NCI-H2196 treated with DMSO at 0.1 percent for 48 hours (cell line): Measurements from ENCODE around the gene GPSM3.

Experiments
- DNase-seq: peaks from one replicate; lab custom pipeline; 2025; ENCODE audit not compliant: unreplicated experiment; lab: John Stamatoyannopoulos, UW

GPSM3 gene

DNA sequence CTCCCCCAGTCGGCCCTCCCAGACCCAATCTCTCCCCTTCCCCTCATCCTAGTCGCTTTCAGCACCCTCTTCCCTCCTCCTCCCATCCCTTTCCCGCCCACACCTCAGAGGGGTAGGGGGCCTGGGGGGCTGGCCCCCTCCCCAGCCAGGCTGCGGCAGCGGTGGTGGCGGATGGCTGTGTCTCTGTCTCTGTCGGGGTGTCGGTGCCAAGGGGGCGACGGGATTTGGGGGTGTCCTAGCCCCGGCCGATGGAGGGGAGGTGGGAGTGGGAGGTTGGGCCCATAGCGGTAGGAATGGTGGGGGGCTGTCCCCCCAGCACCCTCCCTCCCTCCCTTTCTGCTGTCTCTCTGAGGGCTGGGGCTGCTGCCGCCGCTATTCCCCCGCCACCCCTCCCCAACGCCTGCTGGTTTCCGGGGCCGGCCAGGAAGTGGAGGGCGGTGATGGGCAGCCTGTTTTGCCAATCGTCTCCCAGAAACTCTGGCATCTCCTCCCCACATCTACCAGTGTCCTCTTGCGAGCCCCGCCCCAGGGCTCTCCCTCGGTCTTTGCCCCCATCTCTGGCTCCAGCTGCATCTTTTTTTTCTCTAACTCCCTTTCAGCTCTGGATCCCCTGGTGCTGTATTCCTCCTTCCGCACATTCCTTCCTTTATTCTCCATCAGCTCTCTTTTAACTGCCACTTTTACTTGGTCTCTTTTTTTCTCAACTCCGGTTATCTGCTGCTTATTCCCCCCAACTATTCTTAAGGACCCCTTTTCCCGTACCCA, 16.6 kb downstream of the GPSM3 start, which contains the start of gene AGPAT1:
AGPAT1 (minus strand) TSS at position 374 of the 765 bp plus-strand sequence. CDS start 4,588 bp downstream, outside the sequence.
- peak; percentile 86 for DNase-seq

DNA sequence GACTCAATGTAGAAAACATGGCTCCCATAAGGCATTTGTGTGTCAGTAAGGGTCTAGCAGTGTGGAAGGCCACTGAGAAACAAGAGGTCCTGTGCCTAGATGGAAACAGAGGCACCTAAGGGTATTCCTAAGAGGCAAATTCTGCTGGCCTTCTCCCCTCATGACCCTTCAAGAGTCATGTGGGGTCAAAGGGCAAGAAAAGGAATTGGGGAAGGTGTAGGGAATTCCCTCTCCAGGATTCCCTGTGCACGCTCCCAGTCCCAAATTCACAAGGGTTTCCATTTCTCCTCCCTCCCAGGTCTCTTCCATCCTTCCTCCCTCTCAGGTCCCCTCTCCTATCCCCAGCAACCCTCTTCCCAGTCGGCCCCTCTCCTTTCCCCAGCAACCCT, 17.1 kb downstream of the GPSM3 start:
- no peak for DNase-seq

DNA sequence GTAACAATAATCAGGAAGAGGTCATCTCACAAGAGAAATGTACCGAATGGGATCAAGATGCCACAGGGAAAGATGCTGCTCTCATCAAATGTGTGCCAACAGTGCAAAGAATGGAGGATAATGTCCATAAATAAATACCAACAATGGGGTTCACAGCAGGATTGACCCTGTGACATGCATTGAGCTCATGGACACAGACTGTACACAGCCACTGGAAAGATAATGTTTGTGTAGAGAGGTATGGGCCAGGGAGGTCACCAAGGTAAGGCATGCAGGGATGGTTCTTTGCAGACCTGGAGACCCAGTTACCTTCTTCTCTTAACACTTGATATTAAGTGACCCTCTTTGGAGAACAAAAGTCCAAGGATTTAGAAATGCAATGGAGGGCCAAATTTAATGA, 18.0 kb downstream of the GPSM3 start:
- no peak for DNase-seq

DNA sequence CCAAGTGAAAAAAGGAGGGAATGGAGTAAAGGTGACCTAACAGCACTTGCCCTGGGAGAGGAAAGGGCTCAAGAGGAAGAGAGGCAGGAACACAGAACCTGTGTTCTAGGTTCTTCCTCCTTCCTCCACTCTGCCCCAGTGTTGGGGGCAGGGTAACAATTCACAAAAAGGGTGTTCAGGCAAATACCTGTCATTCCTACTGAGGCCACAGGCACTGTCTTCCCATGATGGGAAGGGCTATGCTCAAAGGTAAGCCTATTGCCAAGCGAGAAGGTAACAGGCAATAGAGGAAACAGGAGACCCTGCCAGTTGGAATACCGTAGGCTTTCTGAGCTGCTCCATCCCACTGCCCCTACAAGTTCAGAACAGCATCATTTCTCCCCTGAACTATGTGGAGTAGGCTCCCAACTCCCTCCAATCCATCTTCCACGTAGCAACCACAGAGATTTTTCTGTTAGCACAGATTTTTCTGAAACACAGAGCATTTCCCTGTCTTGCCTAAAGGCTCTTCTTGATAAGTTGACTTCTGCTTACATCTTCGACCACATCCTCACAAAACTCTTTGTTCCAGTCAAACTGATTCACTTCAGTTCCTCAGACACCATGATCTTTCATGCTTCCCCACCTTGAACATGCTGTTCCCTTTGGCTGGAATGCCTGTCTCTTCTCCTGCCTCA, 19.3 kb downstream of the GPSM3 start:
- DNase-seq, result no peak

DNA sequence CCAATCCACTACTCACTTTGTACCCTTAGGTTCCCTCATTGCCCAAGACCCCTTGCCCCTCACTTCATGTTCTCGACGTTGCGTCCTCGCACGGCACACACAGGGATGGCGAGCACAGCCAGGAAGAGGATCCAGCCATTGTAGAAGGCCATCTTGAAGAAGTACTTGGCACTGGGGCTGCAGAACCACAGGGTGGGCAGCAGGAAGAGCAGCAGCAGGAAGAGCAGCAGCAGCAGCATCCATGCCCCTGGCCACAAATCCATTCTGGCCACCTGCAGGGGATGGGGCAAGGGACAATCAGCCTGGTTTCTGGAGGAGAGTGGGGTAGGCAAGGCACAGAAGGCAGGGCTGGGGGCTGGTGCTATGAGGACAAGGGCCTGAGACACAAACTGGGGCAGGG, 21.2 kb downstream of the GPSM3 start:
- no peak for DNase-seq

DNA sequence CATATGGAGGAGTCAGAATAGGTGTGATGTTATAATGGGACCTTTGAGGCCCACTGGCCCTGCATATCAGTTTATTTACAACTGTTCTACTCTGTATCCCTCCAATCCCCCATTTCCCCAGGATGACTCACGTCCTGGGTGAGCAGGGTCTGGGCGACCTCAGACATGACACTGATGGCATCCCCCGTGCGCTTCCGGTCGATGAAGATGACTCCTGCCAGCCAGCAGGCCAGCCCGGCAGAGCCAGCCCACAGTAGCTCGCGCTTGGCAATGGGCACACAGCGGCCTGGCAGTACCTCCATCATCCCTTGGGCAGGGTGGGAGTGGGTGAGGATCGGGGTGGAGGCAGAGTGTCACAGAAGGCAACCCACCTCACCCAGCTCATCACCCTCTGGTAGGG, 22.1 kb downstream of the GPSM3 start:
- no peak for DNase-seq

DNA sequence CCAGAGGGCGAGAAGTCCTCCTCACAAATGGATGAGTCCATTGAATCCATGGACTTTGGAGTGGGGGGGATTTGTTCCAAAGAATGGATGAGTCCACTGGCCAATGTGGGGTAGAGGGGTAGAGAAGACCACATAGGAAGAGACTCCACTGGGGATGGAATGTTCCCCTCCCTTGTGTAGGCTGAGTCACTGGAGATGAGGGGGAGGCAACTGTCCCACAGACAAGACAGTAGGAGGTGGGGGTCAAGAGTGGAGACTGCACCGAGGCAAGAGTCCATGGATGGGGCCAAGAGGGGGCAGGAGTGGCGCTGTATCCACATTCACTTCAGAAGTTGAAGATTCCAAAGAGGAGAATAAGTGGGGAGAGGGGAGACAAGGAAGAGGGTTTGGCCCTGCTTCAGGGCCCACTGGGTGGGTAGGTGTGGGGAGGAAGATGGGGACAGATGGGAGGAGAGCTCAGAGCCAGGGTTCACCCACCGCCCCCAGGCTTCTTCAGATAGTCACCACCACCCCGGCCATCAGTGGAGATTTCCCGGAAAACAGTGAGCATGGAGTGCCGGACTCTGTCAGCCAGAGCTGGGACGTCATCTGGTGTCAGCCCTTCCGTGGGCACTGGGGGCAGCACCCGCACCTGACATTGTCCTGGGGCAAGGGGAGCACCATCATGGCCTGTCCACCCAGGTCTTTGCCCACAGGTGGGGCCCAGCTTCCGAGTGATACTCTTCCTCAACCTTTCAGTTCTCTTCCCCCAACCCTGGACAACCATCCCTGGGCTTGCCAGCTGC, 23.4 kb downstream of the GPSM3 start:
- DNase-seq, result no peak

DNA sequence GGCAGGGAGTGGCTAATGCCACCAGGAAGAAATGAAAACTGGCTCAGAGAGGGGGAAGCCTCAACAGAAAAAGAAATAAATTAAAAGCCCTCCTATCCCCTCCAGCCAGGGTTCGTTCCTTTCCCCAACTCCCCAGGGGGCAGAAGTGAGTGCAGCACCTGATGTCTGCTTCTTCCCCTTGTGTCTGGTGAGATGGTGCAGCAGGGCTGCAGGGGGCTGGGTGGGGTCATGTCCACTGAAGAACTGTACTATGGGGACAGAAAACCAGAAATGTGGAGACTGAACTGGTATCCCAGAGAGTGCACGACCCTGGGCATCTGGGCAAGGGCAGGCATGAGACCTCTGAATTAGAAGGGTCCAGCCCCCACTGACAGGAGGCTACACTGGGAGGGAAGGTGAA, 24.1 kb downstream of the GPSM3 start:
- DNase-seq, result no peak

DNA sequence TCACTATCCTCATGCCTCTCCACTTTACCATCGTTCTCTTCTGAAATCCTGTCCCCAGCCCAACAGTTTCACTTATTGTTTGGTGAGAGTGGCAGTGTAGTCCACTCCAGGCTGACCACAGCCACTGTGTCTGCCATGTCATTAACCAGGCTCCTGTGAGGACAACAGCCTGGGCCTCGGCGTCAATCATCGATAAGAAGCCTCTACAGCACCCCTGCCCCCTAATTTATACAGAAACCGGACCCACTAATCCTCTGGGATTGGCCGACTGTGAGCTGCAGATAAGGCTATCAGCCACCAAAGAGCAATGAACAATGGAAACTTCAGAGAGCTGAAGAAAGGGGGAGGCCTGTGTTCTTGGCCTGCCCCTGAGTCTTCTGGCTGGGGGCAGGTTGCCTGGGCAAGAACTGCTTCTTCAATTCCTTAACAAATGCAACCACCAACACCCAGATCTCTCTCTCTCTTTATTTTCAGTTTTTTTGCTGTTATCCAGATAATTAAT, 24.6 kb downstream of the GPSM3 start:
- DNase-seq, result no peak

DNA sequence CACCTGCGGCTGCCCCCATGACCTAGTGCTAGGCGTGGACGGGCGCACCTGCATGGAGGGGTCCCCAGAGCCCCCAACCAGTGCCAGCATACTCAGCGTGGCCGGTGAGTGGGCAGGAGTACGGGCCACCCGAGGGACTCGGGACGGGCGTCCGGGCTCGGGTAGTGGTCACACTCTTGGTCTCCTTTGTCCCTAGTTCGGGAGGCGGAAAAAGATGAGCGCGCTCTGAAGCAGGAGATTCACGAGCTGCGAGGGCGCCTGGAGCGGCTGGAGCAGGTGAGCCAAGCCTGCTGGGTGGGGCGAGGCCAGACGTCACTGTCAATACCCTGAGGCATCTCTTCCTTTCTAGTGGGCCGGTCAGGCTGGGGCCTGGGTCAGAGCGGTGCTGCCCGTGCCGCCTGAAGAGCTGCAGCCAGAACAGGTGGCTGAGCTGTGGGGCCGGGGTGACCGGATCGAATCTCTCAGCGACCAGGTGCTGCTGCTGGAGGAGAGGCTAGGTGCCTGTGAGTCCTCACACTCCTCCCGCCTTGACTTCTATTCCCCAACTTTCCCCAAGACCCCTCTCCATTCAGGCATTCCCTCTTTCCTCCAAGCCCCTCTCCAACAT, 25.2 kb downstream of the GPSM3 start:
- no peak for DNase-seq

DNA sequence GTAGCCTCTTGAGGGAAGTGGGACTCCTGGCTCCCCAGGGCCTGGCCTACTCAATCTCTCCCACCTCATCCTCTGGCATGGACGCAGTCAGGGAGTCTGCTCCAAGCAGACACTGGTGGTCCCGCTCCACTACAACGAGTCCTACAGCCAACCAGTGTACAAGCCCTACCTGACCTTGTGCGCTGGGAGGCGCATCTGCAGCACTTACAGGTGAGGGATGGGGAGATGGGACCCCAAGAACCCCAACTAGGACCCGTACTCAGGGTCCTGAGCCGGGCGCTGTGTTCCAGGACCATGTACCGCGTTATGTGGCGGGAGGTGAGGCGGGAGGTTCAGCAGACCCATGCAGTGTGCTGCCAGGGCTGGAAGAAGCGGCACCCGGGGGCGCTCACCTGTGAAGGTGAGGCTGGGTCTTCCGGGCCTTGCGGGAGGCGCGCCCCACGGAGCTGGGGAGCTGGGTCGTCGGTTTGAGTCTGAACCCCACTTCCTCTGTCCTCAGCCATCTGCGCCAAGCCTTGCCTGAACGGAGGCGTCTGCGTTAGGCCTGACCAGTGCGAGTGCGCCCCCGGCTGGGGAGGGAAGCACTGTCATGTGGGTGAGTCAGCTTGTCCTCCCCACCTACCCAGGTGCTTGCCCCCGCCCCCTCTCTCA, 25.9 kb downstream of the GPSM3 start:
- no peak for DNase-seq

DNA sequence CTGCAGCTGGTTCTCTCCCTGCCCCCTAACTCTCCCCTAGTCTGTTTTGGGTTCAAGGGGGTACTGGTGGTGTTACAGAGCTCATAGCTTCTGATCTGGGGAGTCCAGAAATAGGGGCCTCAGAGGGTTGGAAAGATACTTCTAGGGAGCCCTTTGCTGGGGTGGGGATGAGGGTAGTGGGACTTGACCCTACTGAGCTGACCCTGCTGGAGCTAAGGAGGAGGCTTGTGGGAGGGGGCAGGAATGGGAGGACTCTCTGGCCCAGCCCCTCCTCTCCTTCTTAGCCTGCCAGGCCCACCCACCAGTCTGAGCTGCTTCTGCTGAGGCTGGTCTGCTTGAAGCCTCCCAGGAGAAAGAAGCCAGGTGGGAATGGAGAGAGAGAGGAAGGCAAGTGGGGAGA, 28.1 kb downstream of the GPSM3 start, which contains the start of gene EGFL8:
EGFL8 (plus strand) TSS at position 301 of the 400 bp plus-strand sequence. CDS start 1,571 bp downstream, outside the sequence.
- no peak for DNase-seq

DNA sequence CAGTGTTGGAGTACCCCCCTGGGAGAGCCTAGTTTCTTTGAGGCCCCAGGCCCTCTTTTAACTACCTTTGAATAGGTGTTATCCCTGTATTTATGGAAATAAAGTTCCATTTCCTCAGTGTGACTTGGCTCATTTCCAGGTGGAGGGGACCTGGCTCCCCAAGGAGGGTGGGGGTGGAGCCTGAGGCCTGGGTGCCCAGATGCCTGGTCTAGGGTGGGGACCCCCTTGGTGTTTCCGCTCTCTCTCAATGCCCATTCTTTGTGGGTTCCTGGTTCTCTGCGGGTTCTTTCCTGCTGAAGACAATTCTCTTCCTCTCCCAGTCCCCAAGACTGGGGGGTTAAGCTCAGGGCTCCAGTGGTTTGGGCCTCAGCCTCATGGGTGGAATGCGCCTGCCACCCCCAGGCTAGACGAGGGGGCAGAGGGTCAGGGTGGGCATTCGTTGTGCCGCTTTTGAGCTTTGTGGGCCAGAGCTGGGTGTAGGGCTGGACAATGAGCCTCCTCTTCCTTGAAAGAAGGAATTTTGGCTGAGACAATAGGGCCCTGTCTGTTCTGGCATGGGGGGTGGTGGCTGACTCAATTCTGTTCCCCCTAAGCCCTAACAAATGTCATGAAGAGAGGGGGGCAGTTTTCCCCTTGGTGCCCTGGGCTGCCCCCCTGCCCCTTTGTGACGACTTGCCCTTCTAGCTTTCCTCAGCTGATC, 28.7 kb downstream of the GPSM3 start:
- no peak for DNase-seq

DNA sequence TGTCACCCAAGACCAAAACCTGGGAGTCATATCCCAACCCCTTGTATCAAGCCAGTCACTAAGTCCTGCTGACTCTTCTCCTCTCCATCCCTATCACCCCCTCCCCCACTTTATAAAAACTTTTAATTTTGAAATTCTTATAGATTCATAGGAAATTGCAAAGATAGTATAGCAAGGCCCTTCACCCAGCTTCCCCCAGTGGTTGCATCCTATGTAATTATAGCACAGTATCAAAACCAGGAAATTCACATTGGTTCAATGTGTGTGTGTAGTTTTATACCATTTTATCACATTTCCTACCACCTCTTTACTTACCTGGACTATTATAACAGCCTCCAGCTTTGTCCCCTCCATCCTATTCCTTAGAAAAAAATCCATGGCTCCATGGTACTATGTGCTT, 34.4 kb downstream of the GPSM3 start:
- no peak for DNase-seq

DNA sequence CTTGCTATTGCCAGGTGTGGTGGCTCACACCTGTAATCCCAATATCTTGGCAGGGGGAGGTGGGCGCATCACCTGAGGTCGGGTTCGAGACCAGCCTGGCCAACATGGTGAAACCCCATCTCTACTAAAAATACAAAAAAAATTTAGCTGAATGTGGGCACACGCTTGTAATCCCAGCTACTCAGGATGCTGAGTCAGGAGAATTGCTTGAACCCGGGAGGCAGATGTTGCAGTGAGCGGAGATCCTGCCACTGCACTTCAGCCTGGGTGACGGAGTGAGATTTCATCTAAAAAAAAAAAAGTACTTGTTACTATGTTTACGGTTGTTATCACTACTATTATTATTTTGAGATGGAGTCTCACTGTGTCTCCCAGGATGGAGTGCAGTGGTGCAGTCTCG, 35.6 kb downstream of the GPSM3 start:
- DNase-seq, result no peak

DNA sequence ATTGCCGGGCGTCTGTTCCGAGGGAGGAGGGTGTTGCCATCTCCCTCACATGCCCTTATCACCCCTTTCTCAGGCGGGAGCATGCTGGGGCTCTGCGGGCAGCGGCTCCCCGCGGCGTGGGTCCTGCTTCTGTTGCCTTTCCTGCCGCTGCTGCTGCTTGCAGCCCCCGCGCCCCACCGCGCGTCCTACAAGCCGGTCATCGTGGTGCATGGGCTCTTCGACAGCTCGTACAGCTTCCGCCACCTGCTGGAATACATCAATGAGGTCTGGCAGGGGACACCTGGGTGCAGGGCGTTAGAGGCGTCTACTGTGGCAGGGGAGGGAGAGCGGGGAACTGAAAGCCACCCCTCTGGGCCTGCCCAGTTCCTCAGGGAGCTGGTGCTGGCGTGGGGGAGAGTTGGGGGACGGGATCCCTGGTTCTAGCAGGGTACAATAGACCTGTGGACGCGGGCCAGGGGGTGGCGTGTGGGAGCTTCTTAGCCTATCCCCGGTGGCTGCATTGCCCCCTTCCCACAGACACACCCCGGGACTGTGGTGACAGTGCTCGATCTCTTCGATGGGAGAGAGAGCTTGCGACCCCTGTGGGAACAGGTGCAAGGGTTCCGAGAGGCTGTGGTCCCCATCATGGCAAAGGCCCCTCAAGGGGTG, 37.8 kb downstream of the GPSM3 start:
- peak; percentile 64 for DNase-seq

DNA sequence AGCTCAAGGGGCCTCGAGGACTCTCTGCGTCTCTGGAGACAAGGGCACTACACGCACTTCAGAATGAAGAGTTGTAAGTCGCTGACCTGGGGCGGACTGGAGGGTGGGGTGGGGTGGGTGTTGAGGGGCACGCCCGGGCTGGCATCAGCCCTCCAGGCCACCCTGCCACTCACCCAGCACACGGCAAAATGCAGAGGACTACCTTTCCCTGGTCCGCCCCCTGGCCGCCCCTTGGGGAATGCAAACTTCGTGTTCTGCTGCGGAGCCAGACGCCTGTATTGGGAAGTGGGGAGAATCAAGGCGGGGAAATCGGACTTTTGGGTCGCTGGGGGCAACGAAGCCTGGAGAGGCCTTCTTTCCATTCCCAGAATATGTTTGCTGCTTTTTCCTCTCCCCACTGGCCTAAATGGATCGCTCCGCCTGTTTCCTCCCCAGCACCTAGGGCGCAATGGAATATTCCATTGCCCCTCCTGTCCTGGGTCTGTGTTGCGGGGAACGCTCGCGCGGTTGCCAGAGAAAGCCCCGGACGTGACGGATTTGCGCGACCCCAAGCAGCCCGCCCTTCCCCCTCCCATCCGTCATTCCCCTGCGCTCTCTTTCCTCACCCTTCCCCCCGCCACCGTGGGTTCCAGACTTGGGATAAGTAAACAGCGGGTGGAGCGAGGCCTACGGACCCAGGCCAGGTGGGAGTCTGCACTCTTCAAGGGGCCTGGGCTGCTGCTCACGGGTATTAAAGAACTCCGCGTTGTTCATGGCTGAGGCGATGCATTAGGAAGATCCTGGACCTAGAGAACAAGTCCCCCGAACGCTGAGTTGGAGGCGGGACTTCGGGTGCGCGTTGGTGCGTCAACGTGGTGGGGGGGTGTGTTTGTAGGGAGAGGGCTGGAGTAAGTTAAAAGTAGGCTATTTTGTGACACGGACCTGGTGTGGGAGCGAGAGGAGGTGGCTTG, 38.6 kb downstream of the GPSM3 start, which contains the start of gene PPT2:
PPT2 (plus strand) TSS at position 578 of the 950 bp plus-strand sequence. CDS start 454 bp downstream, outside the sequence.
- peak; percentile 77 for DNase-seq
